GM18867 (cell line): Measurements from ENCODE around the gene ZNF763.
"Not testable (repeated sequence)": the region's sequence is repeated elsewhere in the genome, so short reads cannot be mapped to it uniquely, and the experiment has no call there.

Experiments
- ATAC-seq: cut with Tn5 transposase; IDR thresholded peaks from one replicate; pipeline ENCODE4 v1.9.1; 2021; ENCODE audit warnings: mild to moderate bottlenecking, moderate library complexity; ENCODE audit not compliant: unreplicated experiment

The ZNF763 gene

DNA sequence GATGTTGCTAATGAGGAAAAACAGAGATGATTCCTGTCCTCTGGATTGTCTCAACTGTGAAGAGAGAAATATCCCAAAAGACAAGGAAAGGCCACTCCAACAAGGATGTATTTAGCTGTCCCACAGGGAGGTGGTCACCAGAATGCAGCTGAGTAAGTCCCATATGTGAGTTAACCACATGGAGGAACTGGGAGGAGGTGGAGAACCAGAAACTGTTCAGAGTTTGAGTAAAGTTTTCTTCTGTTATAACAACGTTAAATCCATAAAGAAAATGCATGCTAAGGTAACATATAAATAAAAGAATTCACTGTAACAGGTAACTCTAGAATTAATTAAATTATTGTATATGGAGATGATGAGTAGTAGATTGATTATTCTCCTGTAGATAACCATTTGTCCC is 5.3 kb downstream of the ZNF763 start:
- ATAC-seq, result no peak

- ATAC-seq, result no peak
Measured at GRCh38 chr19:11971041-11971440, 6.2 kb downstream of the ZNF763 start.

DNA sequence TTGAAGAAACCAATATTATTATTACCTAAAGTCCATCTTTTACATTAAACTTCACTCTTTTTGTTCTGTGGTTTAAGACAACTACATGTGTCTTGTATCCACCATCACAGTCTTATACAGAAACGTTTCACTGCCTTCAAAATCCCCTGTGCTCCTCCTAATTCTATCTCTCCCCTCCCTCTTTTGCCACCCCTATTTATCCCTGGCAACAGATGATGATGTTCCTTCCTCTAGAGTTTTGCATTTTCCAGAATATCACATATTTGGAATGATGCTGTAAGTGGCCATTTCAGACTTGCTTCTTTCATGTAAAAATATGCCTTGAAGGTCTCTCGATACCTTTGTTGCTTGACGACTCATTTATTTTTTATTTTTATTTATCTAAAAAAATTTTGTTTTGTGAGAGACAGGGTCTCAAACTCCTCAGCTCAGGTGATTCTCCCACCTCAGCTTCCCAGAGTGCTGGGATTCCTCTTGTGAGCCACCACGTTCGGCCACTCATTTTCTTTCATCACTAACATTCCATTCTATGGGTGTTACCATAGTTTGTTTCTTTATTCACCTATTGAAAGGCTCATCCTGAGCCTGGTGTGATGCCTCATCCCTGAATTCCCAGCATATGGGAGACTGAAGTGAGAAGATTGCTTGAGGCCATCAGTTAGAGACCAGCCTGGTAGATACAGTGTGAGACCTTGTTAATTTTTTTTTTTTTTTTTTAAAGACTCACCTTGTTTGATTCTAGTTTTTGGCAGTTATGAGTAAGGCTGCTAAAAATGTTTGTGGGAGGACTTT is 8.4 kb downstream of the ZNF763 start:
- no peak for ATAC-seq

DNA sequence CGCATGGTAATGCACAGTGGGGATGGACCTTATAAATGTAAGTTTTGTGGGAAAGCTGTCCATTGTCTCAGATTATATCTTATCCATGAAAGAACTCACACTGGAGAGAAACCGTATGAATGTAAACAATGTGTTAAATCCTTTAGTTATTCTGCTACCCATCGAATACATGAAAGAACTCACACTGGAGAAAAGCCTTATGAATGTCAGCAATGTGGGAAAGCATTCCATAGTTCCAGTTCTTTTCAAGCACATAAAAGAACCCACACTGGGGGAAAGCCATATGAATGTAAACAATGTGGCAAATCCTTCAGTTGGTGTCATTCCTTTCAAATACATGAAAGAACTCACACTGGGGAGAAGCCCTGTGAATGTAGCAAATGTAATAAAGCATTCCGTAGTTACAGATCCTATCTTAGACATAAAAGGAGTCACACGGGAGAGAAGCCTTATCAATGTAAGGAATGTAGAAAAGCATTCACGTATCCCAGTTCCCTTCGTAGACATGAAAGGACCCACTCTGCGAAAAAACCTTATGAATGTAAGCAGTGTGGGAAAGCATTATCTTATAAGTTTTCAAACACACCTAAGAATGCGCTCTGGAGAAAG is 13.8 kb downstream of the ZNF763 start:
- no peak for ATAC-seq

- no peak for ATAC-seq
Measured at GRCh38 chr19:11979527-11979926, 14.7 kb downstream of the ZNF763 start.

DNA sequence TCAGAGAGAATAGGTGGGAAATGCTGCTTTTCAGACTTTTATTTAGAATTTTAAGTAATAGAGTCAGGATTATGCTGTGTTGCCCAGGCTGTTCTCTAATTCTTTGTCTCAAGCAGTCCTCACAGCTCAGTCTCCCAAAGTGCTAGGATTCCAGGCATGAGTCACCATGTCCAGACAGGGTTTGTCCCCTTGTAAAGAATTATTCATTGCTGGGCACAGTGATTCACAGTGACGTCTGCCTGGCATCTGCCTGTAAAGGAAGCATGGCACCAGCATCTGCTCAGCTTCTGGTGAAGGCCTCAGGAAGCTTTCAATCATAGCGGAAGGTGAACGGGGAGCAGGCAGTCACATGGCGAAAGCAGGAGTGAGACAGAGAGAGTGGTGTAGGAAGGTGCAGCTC is 17.7 kb downstream of the ZNF763 start:
- ATAC-seq, result no peak

- ATAC-seq, result no peak
Measured at GRCh38 chr19:11984986-11985385, 20.1 kb downstream of the ZNF763 start.

GRCh38 chr19:11986754-11987153 is 21.9 kb downstream of the ZNF763 start:
- no peak for ATAC-seq

GRCh38 chr19:11987405-11988281 is 22.8 kb downstream of the ZNF763 start:
- peak; percentile 81 for ATAC-seq

DNA sequence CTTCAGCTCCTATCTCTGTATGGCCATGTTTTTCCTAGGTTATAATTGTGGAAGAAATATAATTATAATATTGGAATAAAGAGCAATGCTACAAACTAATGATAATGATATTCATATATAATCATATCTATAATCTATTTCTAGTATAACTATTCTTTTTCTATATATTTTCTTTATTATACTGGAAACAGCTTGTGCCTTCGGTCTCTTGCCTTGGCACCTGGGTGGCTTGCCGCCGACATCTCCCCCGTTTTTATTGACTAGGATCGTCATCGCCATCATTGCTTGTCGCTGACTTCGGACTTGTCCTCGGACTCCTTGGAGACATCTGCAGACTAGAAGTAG is 24.2 kb downstream of the ZNF763 start:
- no peak for ATAC-seq

- ATAC-seq, result not testable (repeated sequence)
Measured at GRCh38 chr19:11991921-11992320, 27.1 kb downstream of the ZNF763 start.

DNA sequence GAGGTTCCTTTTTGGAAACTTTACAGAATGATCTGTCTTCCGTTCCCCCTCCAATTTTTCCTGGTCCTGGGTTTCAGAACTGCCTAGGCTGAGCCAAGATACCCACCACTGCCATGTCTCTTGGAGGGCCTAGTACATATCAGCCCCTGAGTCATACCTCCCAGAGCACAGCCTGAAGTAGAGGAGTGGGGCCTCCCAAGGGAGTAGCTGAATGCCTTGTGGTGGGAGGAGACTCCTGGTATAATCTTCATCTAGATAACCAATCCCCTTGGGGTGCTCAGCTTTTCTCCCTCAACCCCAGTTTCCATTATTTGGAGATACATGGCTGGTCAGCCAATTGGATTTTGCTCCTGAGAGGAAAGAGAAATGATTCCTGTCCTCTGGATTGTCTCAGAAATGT is 30.3 kb downstream of the ZNF763 start:
- ATAC-seq, result no peak

DNA sequence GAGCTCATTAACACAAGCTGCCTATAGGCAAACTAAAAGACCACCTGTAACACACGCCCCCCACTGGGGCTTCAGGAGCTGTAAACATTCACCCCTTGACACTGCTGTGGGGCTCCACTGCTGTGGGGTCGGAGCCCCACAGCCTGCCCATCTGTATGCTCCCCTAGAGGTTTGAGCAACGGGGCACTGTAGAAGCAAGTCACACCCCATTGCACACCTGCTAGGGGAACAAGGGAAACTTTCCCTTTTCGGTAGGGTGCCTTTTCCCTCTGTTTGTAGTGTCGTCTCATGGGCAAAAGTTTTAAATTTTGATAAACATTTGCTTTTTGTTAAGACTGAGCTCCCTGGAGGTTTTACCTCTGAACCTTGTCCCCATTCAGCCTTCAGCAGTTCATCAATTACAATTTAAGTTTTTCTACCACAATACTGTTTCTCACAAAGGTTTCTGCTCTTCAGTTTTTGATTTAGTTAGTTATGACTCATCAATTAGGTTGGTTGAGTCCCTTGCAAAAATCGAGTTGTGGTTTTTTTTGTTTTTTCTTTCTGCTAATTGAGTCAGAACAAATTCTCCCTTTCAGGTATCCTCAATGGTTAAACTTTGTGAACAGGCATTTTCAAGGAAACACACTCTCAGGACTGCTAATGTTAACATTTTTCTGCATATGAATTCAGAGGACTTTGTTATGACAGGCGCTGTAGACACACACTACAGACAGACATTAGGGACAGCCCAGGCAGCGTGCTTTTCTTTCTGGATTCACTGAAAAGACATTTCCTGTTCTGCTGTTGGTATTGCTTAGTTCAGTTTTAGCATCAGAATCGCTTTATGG is 35.5 kb downstream of the ZNF763 start:
- ATAC-seq, result no peak

DNA sequence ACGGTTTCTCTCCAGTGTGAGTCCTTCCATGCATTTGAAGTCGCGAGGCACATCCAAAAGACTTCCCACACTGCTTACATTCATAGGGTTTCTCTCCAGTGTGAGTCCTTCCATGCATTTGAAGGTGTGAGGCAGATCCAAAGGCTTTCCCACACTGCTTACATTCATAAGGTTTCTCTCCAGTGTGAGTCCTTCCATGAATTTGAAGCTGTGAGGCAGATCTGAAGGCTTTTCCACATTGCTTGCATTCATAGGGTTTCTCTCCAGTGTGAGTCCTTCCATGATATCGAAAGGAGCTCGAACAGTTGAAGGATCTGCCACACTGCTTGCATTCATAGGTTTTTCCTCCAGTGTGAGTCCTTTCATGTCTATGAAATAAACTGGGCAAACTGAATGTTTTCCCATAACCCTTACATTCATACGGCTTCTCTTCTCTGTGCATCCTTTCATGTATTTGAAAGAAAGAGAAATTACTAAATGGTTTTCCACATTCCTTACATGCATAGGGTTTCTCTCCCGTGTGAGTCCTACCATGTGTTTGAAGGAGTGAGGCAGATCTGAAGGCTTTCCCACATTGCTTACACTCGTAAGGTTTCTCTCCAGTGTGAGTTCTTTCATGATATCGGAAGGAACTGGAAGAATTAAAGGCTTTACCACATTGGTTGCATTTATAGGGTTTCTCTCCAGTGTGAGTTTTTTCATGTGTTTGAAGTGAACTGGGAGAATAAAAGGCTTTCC is 50.3 kb downstream of the ZNF763 start:
- ATAC-seq, result no peak

- ATAC-seq, result no peak
Measured at GRCh38 chr19:12015753-12016116, 50.9 kb downstream of the ZNF763 start.
